IMR-90 (cell line): ENCODE measurements around the gene DUS2. TPM values are rescaled to one million over a fixed set of nuclear protein-coding genes. Genes with fewer than 3 reads are reported as not detected.

Experiments
- ATAC-seq: fragments of 200-7000 bp; cut with Tn5 transposase; 2 replicates; pipeline ENCODE4 v1.9.1; 2020; ENCODE audit warnings: low read depth, mild to moderate bottlenecking, moderate library complexity
- BruUV-seq: library from RNA; stranded (reverse); fragments of 400-500 nt; replicated peaks from 2 replicates; lab custom pipeline; 2021; lab: Mats Ljungman, UMichigan
- CTCF ChIA-PET: fragments of 300-600 bp; formaldehyde crosslinking; extraction: SDS; loops from one replicate; lab custom pipeline; 2021; ENCODE audit warnings: antibody characterized with exemption; lab: Yijun Ruan, JAX
- POLR2A ChIA-PET: fragments of 300-600 bp; sonication (Branson Sonifier 250); formaldehyde crosslinking; loops from one replicate; lab custom pipeline; 2022; ENCODE audit warnings: antibody characterized with exemption; ENCODE audit not compliant: unreplicated experiment; lab: Charles Lee
- DNase-seq: peaks from one replicate; pipeline ENCODE4 v3.0.0; 2013
- H2AFZ ChIP-seq: replicated peaks from 2 replicates; pipeline ENCODE3; 2013; ENCODE audit warnings: low read length, mild to moderate bottlenecking; ENCODE audit not compliant: poor library complexity
- H2AK5ac ChIP-seq: 2 replicates; pipeline ENCODE4 v1.6.1; 2013; ENCODE audit warnings: low read depth, low read length, inconsistent platforms
- H2AK9ac ChIP-seq: replicated peaks from 2 replicates; pipeline ENCODE3; 2013; ENCODE audit warnings: mild to moderate bottlenecking, low read depth, low read length, moderate library complexity; ENCODE audit not compliant: poor library complexity
- H2BK120ac ChIP-seq: 2 replicates; pipeline ENCODE4 v1.6.1; 2013; ENCODE audit warnings: low read depth, low read length, inconsistent platforms
- H2BK15ac ChIP-seq: 3 replicates; pipeline ENCODE4 v1.6.1; 2013; ENCODE audit warnings: low read depth, low read length, inconsistent platforms
- H2BK20ac ChIP-seq: 2 replicates; pipeline ENCODE4 v1.6.1; 2013; ENCODE audit warnings: low read depth, mild to moderate bottlenecking, inconsistent platforms, low read length, moderate library complexity
- H2BK5ac ChIP-seq: 2 replicates; pipeline ENCODE4 v1.6.1; 2013; ENCODE audit warnings: mild to moderate bottlenecking, low read depth, low read length, inconsistent platforms; ENCODE audit not compliant: poor library complexity, severe bottlenecking
- H3K14ac ChIP-seq: replicated peaks from 2 replicates; pipeline ENCODE4 v1.6.1; 2013; ENCODE audit warnings: low read depth, low read length, inconsistent platforms
- H3K18ac ChIP-seq: 2 replicates; pipeline ENCODE4 v1.6.1; 2013; ENCODE audit warnings: low read depth, low read length, control low read depth
- H3K23ac ChIP-seq: 2 replicates; pipeline ENCODE4 v1.6.1; 2013; ENCODE audit warnings: low read depth, low read length, inconsistent platforms
- H3K27ac ChIP-seq: 2 replicates; pipeline ENCODE4 v1.5.1; 2013; ENCODE audit warnings: mild to moderate bottlenecking, control low read depth, low read length; ENCODE audit not compliant: insufficient read depth
- H3K27me3 ChIP-seq: 2 replicates; pipeline ENCODE4 v1.6.1; 2013; ENCODE audit warnings: low read length; ENCODE audit not compliant: control insufficient read depth, insufficient read depth
- H3K36me3 ChIP-seq: 2 replicates; pipeline ENCODE4 v1.6.1; 2013; ENCODE audit warnings: low read length, mixed read lengths; ENCODE audit not compliant: control insufficient read depth, insufficient read depth
- H3K4ac ChIP-seq: 2 replicates; pipeline ENCODE4 v1.6.1; 2013; ENCODE audit warnings: low read depth, low read length, inconsistent platforms
- H3K4me1 ChIP-seq: 2 replicates; pipeline ENCODE4 v1.6.1; 2013; ENCODE audit warnings: low read length, mixed read lengths; ENCODE audit not compliant: control insufficient read depth, insufficient read depth
- H3K4me2 ChIP-seq: 2 replicates; pipeline ENCODE4 v1.6.1; 2013; ENCODE audit warnings: low read depth, mild to moderate bottlenecking, control low read depth, low read length, moderate library complexity
- H3K4me3 ChIP-seq: 2 replicates; pipeline ENCODE4 v1.5.1; 2013; ENCODE audit warnings: low read depth, mild to moderate bottlenecking, control low read depth, low read length, moderate library complexity; ENCODE audit not compliant: insufficient read depth
- H3K56ac ChIP-seq: 2 replicates; pipeline ENCODE4 v1.6.1; 2013; ENCODE audit warnings: low read length, inconsistent platforms; ENCODE audit not compliant: insufficient read depth; ENCODE audit errors: extremely low read depth
- H3K79me1 ChIP-seq, 2 experiments: 2 replicates each; pipeline ENCODE4 v1.6.1; 2013; ENCODE audit warnings: low read length in 2 of 2, inconsistent platforms in 1 of 2, low read depth in 1 of 2
- H3K9ac ChIP-seq: 2 replicates; pipeline ENCODE4 v1.6.1; 2013; ENCODE audit warnings: low read depth, low read length, control low read depth
- H3K9me1 ChIP-seq: 2 replicates; pipeline ENCODE4 v1.6.1; 2013; ENCODE audit warnings: low read length, inconsistent platforms; ENCODE audit not compliant: insufficient read depth
- H3K9me3 ChIP-seq: 2 replicates; pipeline ENCODE4 v1.6.1; 2013; ENCODE audit warnings: low read length; ENCODE audit not compliant: control insufficient read depth, insufficient read depth
- H4K20me1 ChIP-seq: 2 replicates; pipeline ENCODE4 v1.6.1; 2013; ENCODE audit warnings: low read length, inconsistent platforms; ENCODE audit not compliant: insufficient read depth
- H4K5ac ChIP-seq: 2 replicates; pipeline ENCODE4 v1.6.1; 2013; ENCODE audit warnings: mild to moderate bottlenecking, low read depth, low read length, control low read depth
- H4K8ac ChIP-seq, 2 experiments: 2 replicates each; pipeline ENCODE4 v1.6.1; 2013; ENCODE audit warnings: low read depth in 2 of 2, low read length in 2 of 2, control low read depth in 1 of 2, inconsistent platforms in 1 of 2
- H4K91ac ChIP-seq: 2 replicates; pipeline ENCODE4 v1.6.1; 2013; ENCODE audit warnings: low read depth, low read length, inconsistent platforms; ENCODE audit not compliant: insufficient read depth
- BHLHE40 ChIP-seq: fragments of 150-350 bp; IDR thresholded peaks from 2 replicates; pipeline ENCODE4 v1.6.1; 2016; ENCODE audit warnings: mild to moderate bottlenecking, low read depth, low read length
- CEBPB ChIP-seq: IDR thresholded peaks from 2 replicates; pipeline ENCODE4 v1.6.1; 2012; ENCODE audit warnings: low read depth, low read length, improper control_type of control experiment
- FOS ChIP-seq: fragments of 150-350 bp; IDR thresholded peaks from 2 replicates; pipeline ENCODE4 v1.6.1; 2016; ENCODE audit warnings: low read depth, low read length
- MAFK ChIP-seq: IDR thresholded peaks from 2 replicates; pipeline ENCODE4 v1.6.1; 2012; ENCODE audit warnings: low read depth, low read length, improper control_type of control experiment
- MAZ ChIP-seq: IDR thresholded peaks from 2 replicates; pipeline ENCODE4 v1.6.1; 2012; ENCODE audit warnings: low read depth, mild to moderate bottlenecking, low read length, improper control_type of control experiment, moderate library complexity, borderline replicate concordance
- MXI1 ChIP-seq: IDR thresholded peaks from 2 replicates; pipeline ENCODE4 v1.6.1; 2012; ENCODE audit warnings: low read depth, mild to moderate bottlenecking, low read length, moderate library complexity, borderline replicate concordance
- POLR2A ChIP-seq: IDR thresholded peaks from 2 replicates; pipeline ENCODE4 v1.6.1; 2012; ENCODE audit warnings: mild to moderate bottlenecking, low read depth, low read length
- RAD21 ChIP-seq: IDR thresholded peaks from 2 replicates; pipeline ENCODE4 v1.6.1; 2012; ENCODE audit warnings: low read length, improper control_type of control experiment
- RFX5 ChIP-seq: IDR thresholded peaks from 2 replicates; pipeline ENCODE4 v1.8.0; 2012; ENCODE audit warnings: low read depth, mild to moderate bottlenecking, low read length, moderate library complexity
- WGBS, 2 experiments: methylation state at CpG; one replicate each; pipeline versions ENCODE4 v1.1.5 to v1.1.7; 2013; ENCODE audit warnings: missing lambda C conversion rate in 2 of 2; ENCODE audit not compliant: insufficient read length in 1 of 2; ENCODE audit errors: extremely low coverage in 2 of 2; 5-methylcytosine and 5-hydroxymethylcytosine counted together
- dilution Hi-C: fragments of 300-500 bp; cut with HindIII; formaldehyde crosslinking; loops from one replicate; pipeline ENCODE4 v1.14.3; 2018; ENCODE audit warnings: low sequenced_read_pairs; ENCODE audit not compliant: unreplicated experiment
- in situ Hi-C: fragments of 300-500 bp; cut with MboI; formaldehyde crosslinking; loops from 3 replicates; pipeline ENCODE4 v1.14.3; 2019; ENCODE audit warnings: low sequenced_read_pairs, inconsistent platforms, mixed read lengths
- intact Hi-C: fragments of 100-400 bp; cut with micrococcal nuclease; formaldehyde crosslinking; loops from 2 replicates; pipeline ENCODE4 v1.10.0; 2022
- polyA plus RNA-seq, 3 experiments: library from polyadenylated mRNA; depleted of rRNA; stranded (reverse); fragments of >200 nt; gene quantifications; 2 replicates each; pipeline ENCODE4 v1.2.3, GENCODE V29; 2012; ENCODE audit warnings: low replicate concordance in 1 of 3
- total RNA-seq: library from RNA; depleted of rRNA; stranded (reverse); fragments of >200 nt; gene quantifications from 2 replicates; pipeline ENCODE4 v1.2.3, GENCODE V29; 2012
- TF ChIP-seq, protein P1 (sequence below): fragments of 150-350 bp; IDR thresholded peaks from 2 replicates; pipeline ENCODE4 v1.6.1; 2017; ENCODE audit warnings: mild to moderate bottlenecking, antibody characterized with exemption, low read length, low read depth
- TF ChIP-seq, protein P2 (sequence below): fragments of 150-350 bp; IDR thresholded peaks from 2 replicates; pipeline ENCODE4 v1.6.1; 2016; ENCODE audit warnings: low read depth, mild to moderate bottlenecking, low read length, moderate library complexity, borderline replicate concordance
- TF ChIP-seq, protein P3 (sequence below): conservative IDR thresholded peaks from 2 replicates; pipeline ENCODE4 v1.5.1; 2012; ENCODE audit warnings: mild to moderate bottlenecking, low read depth, low read length, improper control_type of control experiment

The DUS2 gene
- total and polyA plus RNA-seq, 2 of the 4 experiments (the other 2 are of a cell fraction) = 15.8 to 30.5 TPM

DNA sequence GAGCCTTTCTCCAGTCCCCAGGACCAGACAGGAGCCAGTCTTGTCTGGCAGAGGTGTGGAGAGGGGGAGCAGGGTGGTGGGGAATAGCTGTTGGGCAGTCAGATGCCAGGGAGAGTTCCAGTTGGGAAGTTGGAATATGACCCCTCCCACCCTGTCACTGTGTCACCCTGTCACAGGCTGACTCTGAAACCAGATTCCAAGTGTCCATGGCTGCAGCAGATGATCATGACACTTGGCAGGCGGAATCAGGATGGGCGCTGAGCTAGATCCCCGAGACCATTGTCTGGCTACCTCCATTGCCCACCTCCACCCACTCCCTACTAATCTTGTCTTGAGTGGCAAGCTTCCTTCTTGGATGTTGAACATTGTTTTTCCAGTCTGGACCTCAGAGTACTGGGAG lies 52.9 kb downstream of the DUS2 start:
- WGBS, 2 experiments = 100% methylated on average over 3 of the region's 3 CpGs; no CpG with 5 or more reads in 1 of the 2 experiments
- Histone ChIP-seq H2BK20ac (no peak overlapping the region), H3K27me3 (no peaks in the 10 kb centered on the region), H3K4me2 (no peak overlapping the region), H3K4me3 (no peak overlapping the region), H3K9me1 (peaks cover 23% of the 10 kb centered on the region), H2AFZ (no peak overlapping the region), H3K36me3 (peaks cover 49% of the 10 kb centered on the region), H2BK120ac (no peak overlapping the region), H2AK9ac (no peak overlapping the region), H4K20me1 (no peaks in the 10 kb centered on the region), H3K79me1 (0 out of 4 replicates have a peak, but pooled peaks cover 0 to 3% of the 10 kb centered on the region in 2 experiments), H3K56ac (no peak overlapping the region), H4K5ac (no peak overlapping the region), H3K4me1 (peaks cover 17% of the 10 kb centered on the region), H3K23ac (no peak overlapping the region), H3K9ac (no peak overlapping the region), H4K91ac (no peak overlapping the region), H4K8ac (no peak overlapping the region), H3K14ac (no peak overlapping the region), H3K4ac (no peak overlapping the region), H3K9me3 (no peaks in the 10 kb centered on the region), H2BK5ac (no peak overlapping the region), H3K18ac (no peak overlapping the region), H3K27ac (no peak overlapping the region), H2AK5ac (no peak overlapping the region), H2BK15ac (no peak overlapping the region)
- intact Hi-C loops (no loop called here), dilution Hi-C loops (no loop called here), in situ Hi-C loops (no loop called here)
- no peak for ATAC-seq
- CTCF ChIA-PET = interaction anchor here (0.5 kb wide), 1 partner anchor 10 kb away, joined by 3 read pairs; no protein-coding TSS in a partner anchor
- POLR2A ChIA-PET = no interaction called here
- TF ChIP-seq, protein P1, sequence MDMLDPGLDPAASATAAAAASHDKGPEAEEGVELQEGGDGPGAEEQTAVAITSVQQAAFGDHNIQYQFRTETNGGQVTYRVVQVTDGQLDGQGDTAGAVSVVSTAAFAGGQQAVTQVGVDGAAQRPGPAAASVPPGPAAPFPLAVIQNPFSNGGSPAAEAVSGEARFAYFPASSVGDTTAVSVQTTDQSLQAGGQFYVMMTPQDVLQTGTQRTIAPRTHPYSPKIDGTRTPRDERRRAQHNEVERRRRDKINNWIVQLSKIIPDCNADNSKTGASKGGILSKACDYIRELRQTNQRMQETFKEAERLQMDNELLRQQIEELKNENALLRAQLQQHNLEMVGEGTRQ = no peak
- TF ChIP-seq, protein P2, sequence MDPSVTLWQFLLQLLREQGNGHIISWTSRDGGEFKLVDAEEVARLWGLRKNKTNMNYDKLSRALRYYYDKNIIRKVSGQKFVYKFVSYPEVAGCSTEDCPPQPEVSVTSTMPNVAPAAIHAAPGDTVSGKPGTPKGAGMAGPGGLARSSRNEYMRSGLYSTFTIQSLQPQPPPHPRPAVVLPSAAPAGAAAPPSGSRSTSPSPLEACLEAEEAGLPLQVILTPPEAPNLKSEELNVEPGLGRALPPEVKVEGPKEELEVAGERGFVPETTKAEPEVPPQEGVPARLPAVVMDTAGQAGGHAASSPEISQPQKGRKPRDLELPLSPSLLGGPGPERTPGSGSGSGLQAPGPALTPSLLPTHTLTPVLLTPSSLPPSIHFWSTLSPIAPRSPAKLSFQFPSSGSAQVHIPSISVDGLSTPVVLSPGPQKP = no peak
- no peak for TF ChIP-seq MXI1
- TF ChIP-seq FOS = no peak
- TF ChIP-seq, protein P3, sequence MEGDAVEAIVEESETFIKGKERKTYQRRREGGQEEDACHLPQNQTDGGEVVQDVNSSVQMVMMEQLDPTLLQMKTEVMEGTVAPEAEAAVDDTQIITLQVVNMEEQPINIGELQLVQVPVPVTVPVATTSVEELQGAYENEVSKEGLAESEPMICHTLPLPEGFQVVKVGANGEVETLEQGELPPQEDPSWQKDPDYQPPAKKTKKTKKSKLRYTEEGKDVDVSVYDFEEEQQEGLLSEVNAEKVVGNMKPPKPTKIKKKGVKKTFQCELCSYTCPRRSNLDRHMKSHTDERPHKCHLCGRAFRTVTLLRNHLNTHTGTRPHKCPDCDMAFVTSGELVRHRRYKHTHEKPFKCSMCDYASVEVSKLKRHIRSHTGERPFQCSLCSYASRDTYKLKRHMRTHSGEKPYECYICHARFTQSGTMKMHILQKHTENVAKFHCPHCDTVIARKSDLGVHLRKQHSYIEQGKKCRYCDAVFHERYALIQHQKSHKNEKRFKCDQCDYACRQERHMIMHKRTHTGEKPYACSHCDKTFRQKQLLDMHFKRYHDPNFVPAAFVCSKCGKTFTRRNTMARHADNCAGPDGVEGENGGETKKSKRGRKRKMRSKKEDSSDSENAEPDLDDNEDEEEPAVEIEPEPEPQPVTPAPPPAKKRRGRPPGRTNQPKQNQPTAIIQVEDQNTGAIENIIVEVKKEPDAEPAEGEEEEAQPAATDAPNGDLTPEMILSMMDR = no peak
- TF ChIP-seq RFX5 = no peak
- TF ChIP-seq CEBPB = no peak
- no peak for TF ChIP-seq BHLHE40
- TF ChIP-seq RAD21 = no peak
- no peak for TF ChIP-seq MAFK
- no peak for TF ChIP-seq POLR2A
- TF ChIP-seq MAZ = no peak
- no peak for DNase-seq
- no TSS peak for BruUV-seq
